Astrocyte (in vitro differentiated cells and primary cell): ENCODE measurements around the gene OIP5. TPM values are rescaled to one million over a fixed set of nuclear protein-coding genes. Genes with fewer than 3 reads are reported as not detected.

Source experiments
- DNase-seq: peaks from one replicate; pipeline ENCODE4 v3.0.0-alpha.2; 2010; ENCODE audit warnings: low read depth
- FAIRE-seq: peaks from 2 replicates; lab custom pipeline; 2011; peaks lifted over from hg19 to GRCh38; lab: Jason Lieb, UNC
- H2AFZ ChIP-seq: 2 replicates; pipeline ENCODE4 v1.6.0; 2012; ENCODE audit warnings: low read depth, low read length, inconsistent platforms
- H3K27ac ChIP-seq: 2 replicates; pipeline ENCODE4 v1.5.1; 2011; ENCODE audit warnings: low read depth, low read length, inconsistent platforms
- H3K27me3 ChIP-seq: 2 replicates; pipeline ENCODE4 v1.6.0; 2011; ENCODE audit warnings: low read length, inconsistent platforms; ENCODE audit not compliant: insufficient read depth
- H3K36me3 ChIP-seq: 2 replicates; pipeline ENCODE4 v1.5.1; 2011; ENCODE audit warnings: low read length, inconsistent platforms; ENCODE audit not compliant: insufficient read depth
- H3K4me1 ChIP-seq: 2 replicates; pipeline ENCODE4 v1.5.1; 2011; ENCODE audit warnings: low read length, inconsistent platforms; ENCODE audit not compliant: insufficient read depth
- H3K4me2 ChIP-seq: 2 replicates; pipeline ENCODE4 v1.6.0; 2012; ENCODE audit warnings: low read length, inconsistent platforms
- H3K4me3 ChIP-seq: 2 replicates; pipeline ENCODE4 v1.5.1; 2011; ENCODE audit warnings: low read depth, mild to moderate bottlenecking, low read length, inconsistent platforms; ENCODE audit not compliant: insufficient read depth
- H3K79me2 ChIP-seq: 2 replicates; pipeline ENCODE4 v1.6.0; 2012; ENCODE audit warnings: mild to moderate bottlenecking, low read length, inconsistent platforms; ENCODE audit not compliant: insufficient read depth
- H3K9ac ChIP-seq: 2 replicates; pipeline ENCODE4 v1.6.0; 2012; ENCODE audit warnings: mild to moderate bottlenecking, low read length, inconsistent platforms
- H3K9me3 ChIP-seq: 2 replicates; pipeline ENCODE4 v1.5.1; 2012; ENCODE audit warnings: low read depth, mild to moderate bottlenecking, low read length, inconsistent platforms; ENCODE audit not compliant: insufficient read depth
- H4K20me1 ChIP-seq: 2 replicates; pipeline ENCODE4 v1.6.0; 2012; ENCODE audit warnings: low read length, inconsistent platforms; ENCODE audit not compliant: insufficient read depth
- H3K27ac Mint-ChIP-seq: one replicate; pipeline ENCODE4 v1.8.0; 2021; ENCODE audit warnings: mild to moderate bottlenecking, mixed read lengths; ENCODE audit not compliant: unreplicated experiment
- H3K27me3 Mint-ChIP-seq: one replicate; pipeline ENCODE4 v1.8.0; 2021; ENCODE audit warnings: low read depth, mixed read lengths; ENCODE audit not compliant: unreplicated experiment
- H3K36me3 Mint-ChIP-seq: one replicate; pipeline ENCODE4 v1.8.0; 2021; ENCODE audit warnings: low read depth, mixed read lengths; ENCODE audit not compliant: unreplicated experiment
- H3K4me1 Mint-ChIP-seq: one replicate; pipeline ENCODE4 v1.8.0; 2021; ENCODE audit warnings: low read depth, mixed read lengths; ENCODE audit not compliant: unreplicated experiment
- H3K4me3 Mint-ChIP-seq: one replicate; pipeline ENCODE4 v1.8.0; 2021; ENCODE audit warnings: mild to moderate bottlenecking, moderate library complexity, mixed read lengths; ENCODE audit not compliant: unreplicated experiment
- H3K9me3 Mint-ChIP-seq: one replicate; pipeline ENCODE4 v1.8.0; 2021; ENCODE audit warnings: mild to moderate bottlenecking, mixed read lengths; ENCODE audit not compliant: unreplicated experiment
- CTCF ChIP-seq: IDR thresholded peaks from 2 replicates; pipeline ENCODE4 v1.5.1; 2011; ENCODE audit warnings: low read depth, mild to moderate bottlenecking, inconsistent platforms, low read length, moderate library complexity; ENCODE audit not compliant: insufficient read depth
- EZH2 ChIP-seq: IDR thresholded peaks from 2 replicates; pipeline ENCODE4 v1.6.1; 2012; ENCODE audit warnings: mild to moderate bottlenecking, low read length, inconsistent platforms; ENCODE audit not compliant: insufficient read depth
- total RNA-seq: library from RNA; stranded (reverse); gene quantifications from 2 replicates; pipeline ENCODE4 v1.2.1, GENCODE V29; 2021

The OIP5 gene
- total RNA-seq, 1 donor from 2014 or later: 1.7 TPM

- Mint-ChIP-seq H3K27me3 (no peaks in the 10 kb centered on the region), H3K36me3 (peaks cover 1% of the 10 kb centered on the region), H3K27ac (peak overlapping the region; percentile 15), H3K9me3 (no peaks in the 10 kb centered on the region), H3K4me3 (peak overlapping the region; percentile 99), H3K4me1 (peaks cover 4% of the 10 kb centered on the region)
- peak overlapping the region; percentile 88 for H3K4me2 ChIP-seq
- no peaks in the 10 kb centered on the region for H3K36me3 ChIP-seq
- H3K9ac ChIP-seq: peak overlapping the region; percentile 91
- no peak for DNase-seq
- no peak for FAIRE-seq
- TF ChIP-seq EZH2 (no peak), CTCF (peak; percentile 58)
- H3K79me2 ChIP-seq: peaks cover 41% of the 10 kb centered on the region
- no peaks in the 10 kb centered on the region for H3K27me3 ChIP-seq
- H2AFZ ChIP-seq: peak overlapping the region; percentile 99
- no peaks in the 10 kb centered on the region for H3K9me3 ChIP-seq
- H3K4me1 ChIP-seq: peaks cover 3% of the 10 kb centered on the region
- no peaks in the 10 kb centered on the region for H4K20me1 ChIP-seq
- peak overlapping the region; percentile 65 for H3K27ac ChIP-seq
- H3K4me3 ChIP-seq: peak overlapping the region; percentile 91
These were observed 578 bp downstream of the OIP5 start for GRCh38 chr15:41331833-41332193.

GRCh38 chr15:41331281-41331680 is 1.1 kb downstream of the OIP5 start:
- H3K4me3 ChIP-seq: peak overlapping the region; percentile 91
- H2AFZ ChIP-seq: peak overlapping the region; percentile 99
- H3K27ac Mint-ChIP-seq: no peak overlapping the region

More at GRCh38 chr15:41331281-41331680, 1.1 kb downstream of the OIP5 start:
- H3K27me3 ChIP-seq: no peaks in the 10 kb centered on the region
- no peak overlapping the region for H3K27ac ChIP-seq
- H3K4me1 ChIP-seq: peaks cover 3% of the 10 kb centered on the region
- no peak for TF ChIP-seq EZH2
- no peak for TF ChIP-seq CTCF
- peaks cover 35% of the 10 kb centered on the region for H3K79me2 ChIP-seq
- H3K4me2 ChIP-seq: peak overlapping the region; percentile 88
- H3K27me3 Mint-ChIP-seq: no peaks in the 10 kb centered on the region
- FAIRE-seq (no peak), DNase-seq (no peak)
- peak overlapping the region; percentile 91 for H3K9ac ChIP-seq
- peaks cover 4% of the 10 kb centered on the region for H3K4me1 Mint-ChIP-seq
- H4K20me1 ChIP-seq: no peaks in the 10 kb centered on the region
- no peaks in the 10 kb centered on the region for H3K9me3 Mint-ChIP-seq
- peak overlapping the region; percentile 99 for H3K4me3 Mint-ChIP-seq
- peaks cover 2% of the 10 kb centered on the region for H3K36me3 Mint-ChIP-seq
- no peaks in the 10 kb centered on the region for H3K36me3 ChIP-seq
- no peaks in the 10 kb centered on the region for H3K9me3 ChIP-seq
